ENCODE data around the gene PCCB.

PCCB gene

DNA sequence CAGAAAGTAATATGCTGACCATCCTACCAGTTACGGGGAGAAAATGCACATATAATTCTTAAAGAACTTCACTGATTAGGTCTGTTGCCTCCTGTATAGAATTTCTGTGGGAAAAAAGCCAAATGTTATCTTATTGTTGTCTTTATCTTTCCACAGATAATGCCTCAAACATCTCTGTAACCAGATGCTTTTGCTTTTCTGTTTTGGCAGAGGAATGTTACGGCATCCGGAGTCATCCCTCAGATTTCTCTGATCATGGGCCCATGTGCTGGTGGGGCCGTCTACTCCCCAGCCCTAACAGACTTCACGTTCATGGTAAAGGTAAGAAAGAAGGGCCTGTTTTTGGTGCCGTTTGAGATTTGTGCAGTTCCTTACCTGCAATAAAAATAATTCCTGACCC lies 33.5 kb downstream of the PCCB start:
- no peak for TF ChIP-seq CTCF (IDR thresholded peaks at IDR 0.05; ENCODE audit: low read depth, low read length, missing control alignments)
- H3K4me3 ChIP-seq (replicated peaks; ENCODE audit: low read depth, low read length): no peak overlapping the region
- no peak for DNase-seq (ENCODE audit: extremely low read depth, low read depth)

DNA sequence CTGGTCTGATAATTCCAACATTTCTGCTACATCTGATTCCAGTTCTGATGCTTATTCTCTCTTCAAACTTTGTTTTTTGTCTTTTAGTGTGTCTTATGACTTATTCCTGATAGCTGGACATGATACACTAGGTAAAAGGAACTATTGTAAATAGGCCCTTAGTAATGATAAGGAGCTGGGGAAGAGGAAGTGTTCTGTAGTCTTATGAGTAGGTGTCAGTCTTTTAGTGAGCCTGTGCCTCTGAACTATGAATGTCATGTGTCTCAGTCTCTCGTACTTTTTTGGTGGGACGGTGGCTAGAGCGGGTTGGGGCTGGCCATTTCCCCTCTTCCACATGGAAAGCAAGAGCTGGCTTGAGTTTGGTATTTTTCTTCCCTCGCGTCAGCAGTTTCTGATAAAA lies 41.2 kb downstream of the PCCB start:
- H3K4me3 ChIP-seq (replicated peaks; ENCODE audit: low read depth, low read length): no peak overlapping the region
- no peak for DNase-seq (ENCODE audit: extremely low read depth, low read depth)
- TF ChIP-seq CTCF (IDR thresholded peaks at IDR 0.05; ENCODE audit: low read depth, low read length, missing control alignments): no peak

GRCh38 chr3:136292500-136292899 lies 42.4 kb downstream of the PCCB start:
- no peak overlapping the region for H3K4me3 ChIP-seq (replicated peaks; ENCODE audit: low read depth, low read length)
- no peak for TF ChIP-seq CTCF (IDR thresholded peaks at IDR 0.05; ENCODE audit: low read depth, low read length, missing control alignments)
- DNase-seq (ENCODE audit: extremely low read depth, low read depth): no peak

- no peak for TF ChIP-seq CTCF (IDR thresholded peaks at IDR 0.05; ENCODE audit: low read depth, low read length, missing control alignments)
- DNase-seq (ENCODE audit: extremely low read depth, low read depth): no peak
- H3K4me3 ChIP-seq (replicated peaks; ENCODE audit: low read depth, low read length): no peak overlapping the region
These were observed 43.1 kb downstream of the PCCB start for GRCh38 chr3:136293279-136293678.

GRCh38 chr3:136294176-136294575 lies 44.0 kb downstream of the PCCB start:
- no peak overlapping the region for H3K4me3 ChIP-seq (replicated peaks; ENCODE audit: low read depth, low read length)
- TF ChIP-seq CTCF (IDR thresholded peaks at IDR 0.05; ENCODE audit: low read depth, low read length, missing control alignments): no peak
- no peak for DNase-seq (ENCODE audit: extremely low read depth, low read depth)

DNA sequence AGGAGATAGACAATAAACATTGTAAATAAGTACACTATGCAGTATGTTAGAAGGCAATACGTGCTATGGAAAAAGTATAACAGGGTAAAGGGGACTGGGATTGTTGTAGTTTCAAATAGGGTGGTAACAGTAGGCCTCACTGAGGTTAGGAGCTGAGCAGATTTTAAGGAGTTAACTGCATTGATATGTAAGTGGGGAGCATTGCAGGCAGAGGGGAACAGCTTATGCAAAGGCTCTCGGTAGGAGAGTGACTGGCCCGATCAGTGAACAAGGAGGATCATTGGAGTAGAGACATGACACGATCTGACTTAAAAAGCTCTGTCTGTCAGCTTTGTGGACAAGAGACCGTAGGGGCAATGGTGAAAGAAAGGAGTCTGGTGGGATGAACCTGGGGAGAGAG lies 46.8 kb downstream of the PCCB start:
- no peak for TF ChIP-seq CTCF (IDR thresholded peaks at IDR 0.05; ENCODE audit: low read depth, low read length, missing control alignments)
- no peak overlapping the region for H3K4me3 ChIP-seq (replicated peaks; ENCODE audit: low read depth, low read length)
- DNase-seq (ENCODE audit: extremely low read depth, low read depth): no peak

GRCh38 chr3:136297826-136298225 lies 47.7 kb downstream of the PCCB start:
- no peak overlapping the region for H3K4me3 ChIP-seq (replicated peaks; ENCODE audit: low read depth, low read length)
- no peak for DNase-seq (ENCODE audit: extremely low read depth, low read depth)
- no peak for TF ChIP-seq CTCF (IDR thresholded peaks at IDR 0.05; ENCODE audit: low read depth, low read length, missing control alignments)
